Fibroblast of lung (primary cell): Measurements from ENCODE around the gene CFAP74. TPM values are rescaled to one million over a fixed set of nuclear protein-coding genes. Genes with fewer than 3 reads are reported as not detected.
A peak's percentile ranks its signal among the peaks of the same experiment; 100 is the strongest.

ENCODE experiments used
- DNase-seq, 2 donors: peaks; one replicate each; pipeline versions ENCODE4 v3.0.0 to v3.0.0-alpha.2; 2010; ENCODE audit warnings: low read depth in 2 of 2
- H2AFZ ChIP-seq: 2 replicates; pipeline ENCODE4 v1.5.1; 2012; ENCODE audit warnings: low read length, control low read depth, inconsistent platforms
- H3K27ac ChIP-seq: 2 replicates; pipeline ENCODE4 v1.5.1; 2011; ENCODE audit warnings: low read length, control low read depth; ENCODE audit not compliant: insufficient read depth
- H3K27me3 ChIP-seq: 2 replicates; pipeline ENCODE4 v1.5.1; 2011; ENCODE audit warnings: mild to moderate bottlenecking, low read length; ENCODE audit not compliant: control insufficient read depth, insufficient read depth
- H3K36me3 ChIP-seq: 2 replicates; pipeline ENCODE4 v1.5.1; 2011; ENCODE audit warnings: low read length; ENCODE audit not compliant: control insufficient read depth, insufficient read depth
- H3K4me1 ChIP-seq: 2 replicates; pipeline ENCODE4 v1.5.1; 2011; ENCODE audit warnings: low read length; ENCODE audit not compliant: control insufficient read depth, insufficient read depth; ENCODE audit errors: extremely low read depth
- H3K4me2 ChIP-seq: 2 replicates; pipeline ENCODE4 v1.5.1; 2011; ENCODE audit warnings: low read length, control low read depth; ENCODE audit not compliant: insufficient read depth; ENCODE audit errors: extremely low read depth
- H3K4me3 ChIP-seq, 4 experiments: fragments of 200-600 bp in 1 of 4; sonication (generic) in 1 of 4; replicated peaks in 1 of 4; 2 replicates each; pipeline ENCODE4 v1.5.1; 2011 to 2016; ENCODE audit warnings: low read length in 4 of 4, low read depth in 3 of 4, mild to moderate bottlenecking in 3 of 4, control low read depth in 2 of 4, inconsistent platforms in 1 of 4, mixed read lengths in 1 of 4; ENCODE audit not compliant: insufficient read depth in 1 of 4; ENCODE audit errors: control extremely low read depth in 1 of 4
- H3K79me2 ChIP-seq: 2 replicates; pipeline ENCODE4 v1.5.1; 2012; ENCODE audit warnings: mild to moderate bottlenecking, low read length, inconsistent platforms; ENCODE audit not compliant: control insufficient read depth, insufficient read depth
- H3K9ac ChIP-seq: 2 replicates; pipeline ENCODE4 v1.5.1; 2011; ENCODE audit warnings: mild to moderate bottlenecking, low read length, control low read depth; ENCODE audit not compliant: insufficient read depth
- H3K9me3 ChIP-seq: 2 replicates; pipeline ENCODE4 v1.5.1; 2012; ENCODE audit warnings: low read depth, low read length; ENCODE audit not compliant: control insufficient read depth, insufficient read depth
- H4K20me1 ChIP-seq: 2 replicates; pipeline ENCODE4 v1.5.1; 2011; ENCODE audit warnings: low read length; ENCODE audit not compliant: control insufficient read depth, insufficient read depth; ENCODE audit errors: extremely low read depth
- CTCF ChIP-seq, 2 donors: IDR thresholded peaks in 1 of 2; conservative IDR thresholded peaks in 1 of 2; 1 replicate in 1 of 2; 2 replicates in 1 of 2; pipeline ENCODE4 v1.5.1; 2011 to 2012; ENCODE audit warnings: low read length in 2 of 2, control low read depth in 1 of 2, inconsistent platforms in 1 of 2, low read depth in 1 of 2, mild to moderate bottlenecking in 1 of 2
- EZH2 ChIP-seq: IDR thresholded peaks from 2 replicates; pipeline ENCODE4 v1.5.1; 2012; ENCODE audit warnings: low read length, control low read depth, mild to moderate bottlenecking; ENCODE audit errors: missing control alignments
- polyA plus RNA-seq, 2 donors: library from polyadenylated mRNA; depleted of rRNA in 1 of 2; stranded (reverse) in 1 of 2; unstranded in 1 of 2; fragments of >200 nt; gene quantifications; 2 replicates each; pipeline ENCODE4 v1.2.1, GENCODE V29; 2011 to 2012; ENCODE audit warnings: missing spikeins in 1 of 2
- total RNA-seq: library from RNA; depleted of rRNA; stranded (reverse); fragments of >200 nt; gene quantifications from 2 replicates; pipeline ENCODE4 v1.2.1, GENCODE V29; 2014

CFAP74 gene
- total and polyA plus RNA-seq, 2 donors (not counting 1 experiment from before 2014, with no cell fraction given): not detected

- no peak for DNase-seq
- no peak overlapping the region for H3K9ac ChIP-seq
- no peaks in the 10 kb centered on the region for H4K20me1 ChIP-seq
- H3K36me3 ChIP-seq: no peaks in the 10 kb centered on the region
- no peaks in the 10 kb centered on the region for H3K4me1 ChIP-seq
- H3K27me3 ChIP-seq: peaks cover 6% of the 10 kb centered on the region
- H3K27ac ChIP-seq: no peak overlapping the region
- no peak for TF ChIP-seq EZH2
- TF ChIP-seq CTCF (conservative IDR thresholded peaks at IDR 0.05 in 1 of 2, IDR thresholded peaks at IDR 0.05 in 1 of 2; ENCODE audit: low read depth in 1 of 2, low read length in 2 of 2): no peak
- no peaks in the 10 kb centered on the region for H3K9me3 ChIP-seq
- no peaks in the 10 kb centered on the region for H3K79me2 ChIP-seq
- no peak overlapping the region for H2AFZ ChIP-seq
- no peak overlapping the region for H3K4me2 ChIP-seq
- H3K4me3 ChIP-seq: no peak overlapping the region
Observed at GRCh38 chr1:1960480-1961196, 42.9 kb downstream of the CFAP74 start.

DNA sequence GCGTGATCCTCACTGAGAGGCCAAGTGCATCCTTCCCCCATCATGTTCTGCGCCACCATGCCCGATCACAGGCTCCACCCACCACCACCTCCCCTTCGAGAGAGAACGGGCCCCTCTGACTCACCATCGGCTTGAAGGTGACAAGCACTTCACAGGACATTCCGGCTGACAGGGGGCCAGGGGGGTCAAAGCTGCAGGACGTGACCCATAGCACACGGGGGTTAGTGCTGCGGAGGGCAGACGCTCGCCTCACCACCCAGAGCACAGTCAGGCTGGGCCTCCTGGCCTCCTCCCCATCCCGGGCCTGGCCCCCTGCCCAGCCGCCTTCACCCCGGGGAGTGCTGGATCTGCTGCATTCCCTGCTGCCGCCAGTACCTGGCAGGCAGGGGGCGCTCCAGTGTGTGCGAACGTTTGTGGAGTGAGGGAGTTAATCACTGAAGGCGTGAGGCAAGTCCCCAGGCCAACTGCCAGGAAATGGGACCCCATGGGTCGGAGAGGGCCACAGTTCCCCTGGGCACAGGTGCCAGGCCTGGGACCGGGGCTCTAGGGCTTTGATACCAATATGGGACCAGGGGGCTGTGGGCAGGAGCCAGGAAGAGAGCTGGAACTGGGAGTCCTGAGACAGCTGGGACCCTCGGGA, 43.6 kb downstream of the CFAP74 start:
- H3K4me3 ChIP-seq: no peak overlapping the region
- no peaks in the 10 kb centered on the region for H3K79me2 ChIP-seq
- H3K27me3 ChIP-seq: peaks cover 4% of the 10 kb centered on the region
- no peak overlapping the region for H3K4me2 ChIP-seq
- H3K36me3 ChIP-seq: no peaks in the 10 kb centered on the region
- peak; percentile 57 to 74 for TF ChIP-seq CTCF (conservative IDR thresholded peaks at IDR 0.05 in 1 of 2, IDR thresholded peaks at IDR 0.05 in 1 of 2; ENCODE audit: low read depth in 1 of 2, low read length in 2 of 2)
- TF ChIP-seq EZH2: no peak
- no peak overlapping the region for H3K27ac ChIP-seq
- H3K9ac ChIP-seq: no peak overlapping the region
- H3K9me3 ChIP-seq: no peaks in the 10 kb centered on the region
- no peak overlapping the region for H2AFZ ChIP-seq
- H4K20me1 ChIP-seq: no peaks in the 10 kb centered on the region
- peak; percentile 61 to 67 for DNase-seq
- H3K4me1 ChIP-seq: no peaks in the 10 kb centered on the region

- Histone ChIP-seq H2AFZ (no peak overlapping the region), H3K27ac (no peak overlapping the region), H4K20me1 (no peaks in the 10 kb centered on the region), H3K27me3 (peaks cover 4% of the 10 kb centered on the region), H3K9me3 (no peaks in the 10 kb centered on the region), H3K9ac (no peak overlapping the region), H3K4me2 (no peak overlapping the region), H3K79me2 (no peaks in the 10 kb centered on the region), H3K36me3 (no peaks in the 10 kb centered on the region), H3K4me3 (no peak overlapping the region), H3K4me1 (no peaks in the 10 kb centered on the region)
- no peak for DNase-seq
- TF ChIP-seq EZH2 (no peak), CTCF (conservative IDR thresholded peaks at IDR 0.05 in 1 of 2, IDR thresholded peaks at IDR 0.05 in 1 of 2; ENCODE audit: low read depth in 1 of 2, low read length in 2 of 2) (no peak)
Observed at GRCh38 chr1:1959459-1959839, 44.1 kb downstream of the CFAP74 start.
